HG02798 (cell line): ENCODE data around the gene PODXL.
A peak's percentile ranks its signal among the peaks of the same experiment; 100 is the strongest.

Source experiments
- ATAC-seq: cut with Tn5 transposase; IDR thresholded peaks from one replicate; pipeline ENCODE4 v1.9.1; 2021; ENCODE audit warnings: mild to moderate bottlenecking; ENCODE audit not compliant: unreplicated experiment, poor library complexity

The PODXL gene

DNA sequence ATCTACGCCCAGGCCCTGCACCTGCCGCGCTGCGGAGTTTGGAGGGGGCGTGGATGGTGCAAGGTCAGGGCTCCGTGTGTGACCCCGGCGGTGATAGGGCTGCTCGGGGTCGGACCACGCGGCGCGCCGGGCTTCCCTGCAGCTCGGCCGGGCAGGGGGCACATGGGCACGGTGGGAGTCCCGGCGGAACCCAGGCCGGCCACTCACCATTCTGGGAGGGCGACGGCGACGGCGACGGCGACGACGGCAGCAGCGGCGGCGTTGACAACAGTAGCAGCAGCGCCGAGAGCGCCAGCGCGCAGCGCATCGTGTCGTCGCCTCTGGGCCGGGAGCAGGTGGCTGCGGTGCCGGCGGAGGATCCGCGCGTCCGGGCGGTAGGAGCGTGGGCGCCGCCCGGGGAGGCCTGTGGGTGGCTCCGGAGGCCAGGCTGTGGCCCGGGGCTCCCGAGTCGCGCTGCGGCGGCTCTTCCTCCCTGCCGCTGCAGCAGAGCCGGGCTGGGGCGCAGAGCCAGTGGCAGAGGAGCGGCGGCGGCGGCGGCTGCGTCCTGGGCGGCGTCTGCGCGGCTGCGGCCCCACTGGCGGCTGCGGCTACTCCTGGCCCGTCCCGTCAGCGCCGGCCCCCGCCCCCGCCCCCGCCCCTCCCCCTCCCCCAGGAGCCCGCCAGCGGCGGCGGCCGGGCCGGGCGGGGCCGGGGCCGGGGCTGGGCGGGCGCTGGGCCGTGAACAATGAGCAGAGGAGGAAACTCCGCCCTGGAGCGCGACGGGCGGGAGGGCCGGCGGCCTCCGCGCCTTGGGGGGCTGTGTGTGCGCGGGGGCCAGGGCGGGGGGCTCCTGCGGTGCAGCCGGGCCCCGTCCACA lies at the start of gene PODXL:
PODXL (minus strand) TSS at position 576 of the 856 bp plus-strand sequence; CDS start at position 307, 269 bp downstream.
- ATAC-seq: peak; percentile 79

DNA sequence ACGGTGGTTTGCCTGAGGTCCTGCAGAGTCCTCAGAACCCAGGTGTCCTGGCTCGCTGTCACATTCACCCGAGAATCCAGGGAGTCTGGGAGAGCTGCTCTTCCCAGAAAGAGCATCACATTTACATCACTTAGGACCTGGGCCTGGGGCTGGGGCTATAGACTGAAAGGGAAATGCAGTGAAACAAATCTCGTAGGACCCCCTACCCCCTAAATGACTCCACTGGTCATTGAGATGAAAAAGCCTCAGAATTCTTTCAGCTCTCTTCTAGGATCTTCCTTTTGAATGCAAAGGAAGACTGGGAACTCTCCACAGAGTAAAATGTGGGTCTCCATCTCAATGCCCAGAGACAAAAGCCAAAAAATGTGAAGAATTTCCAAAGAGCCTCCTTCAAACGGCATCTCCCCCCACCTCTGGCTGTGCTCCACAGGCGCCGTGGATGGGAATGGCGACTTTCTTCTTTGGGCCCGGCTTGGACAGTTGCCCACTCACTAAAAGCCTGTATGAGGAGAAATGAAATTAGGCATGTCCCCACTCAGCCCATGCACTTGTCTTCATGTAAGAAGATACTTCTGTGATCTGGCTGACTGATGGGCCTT lies 49.0 kb upstream of the PODXL start:
- ATAC-seq: no peak

DNA sequence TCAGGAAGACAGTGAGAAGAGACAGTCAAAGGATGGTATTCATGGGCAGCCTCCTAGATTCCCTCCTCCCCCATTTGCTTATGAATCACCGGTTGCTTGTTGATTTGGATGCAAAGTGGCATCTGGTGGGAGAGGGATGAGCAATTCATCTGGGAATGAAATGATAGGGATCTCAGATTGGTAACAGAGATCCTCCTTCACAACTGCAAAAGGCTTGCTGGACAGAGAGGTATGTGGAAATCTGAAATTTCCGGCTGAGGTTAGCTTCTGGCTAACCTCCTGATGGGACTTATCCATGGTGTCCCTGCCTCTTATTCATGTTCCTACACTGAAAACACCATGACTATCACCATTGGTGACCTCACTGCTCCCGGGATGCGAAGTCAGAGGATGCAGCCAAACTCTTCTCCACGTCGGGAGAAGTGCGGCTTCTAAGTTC lies 48.4 kb upstream of the PODXL start:
- ATAC-seq: no peak

DNA sequence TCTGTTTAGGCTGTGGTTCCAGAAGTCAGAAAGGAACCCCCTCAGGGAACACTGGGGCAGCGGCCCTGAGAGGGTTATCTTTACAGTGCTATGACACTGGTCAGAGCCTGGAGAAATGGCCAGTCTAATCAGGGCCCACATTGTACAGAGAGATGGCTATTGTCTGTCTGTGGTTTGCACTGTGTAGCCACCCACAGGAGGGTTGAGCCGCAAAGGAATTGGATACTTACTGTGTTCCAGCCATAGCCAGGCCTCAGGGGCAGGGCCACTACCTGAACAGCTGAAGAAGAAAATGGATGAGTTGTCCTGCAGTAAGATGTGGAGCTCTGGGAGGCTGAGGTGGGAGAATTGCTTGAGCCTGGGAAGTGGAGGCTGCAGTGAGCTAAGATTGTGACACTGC lies 47.5 kb upstream of the PODXL start:
- ATAC-seq: no peak

DNA sequence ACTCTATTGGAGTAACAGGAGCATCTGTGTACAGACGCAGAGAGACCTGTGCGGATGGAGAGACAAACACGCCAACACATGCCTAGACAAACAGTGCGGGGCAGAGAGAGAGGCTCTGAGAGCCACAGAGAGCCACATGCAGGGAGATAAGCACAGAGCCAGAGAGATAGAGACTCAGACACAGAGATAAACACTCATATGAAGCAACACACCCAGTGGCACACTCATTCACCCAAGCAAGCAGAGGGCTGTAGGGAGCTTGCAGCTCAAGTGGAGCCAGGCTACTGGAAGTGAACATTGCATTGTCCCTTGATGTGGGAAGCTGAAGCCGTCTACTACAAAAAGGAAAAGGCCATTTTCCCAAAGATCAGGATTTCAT lies 46.6 kb upstream of the PODXL start:
- no peak for ATAC-seq

DNA sequence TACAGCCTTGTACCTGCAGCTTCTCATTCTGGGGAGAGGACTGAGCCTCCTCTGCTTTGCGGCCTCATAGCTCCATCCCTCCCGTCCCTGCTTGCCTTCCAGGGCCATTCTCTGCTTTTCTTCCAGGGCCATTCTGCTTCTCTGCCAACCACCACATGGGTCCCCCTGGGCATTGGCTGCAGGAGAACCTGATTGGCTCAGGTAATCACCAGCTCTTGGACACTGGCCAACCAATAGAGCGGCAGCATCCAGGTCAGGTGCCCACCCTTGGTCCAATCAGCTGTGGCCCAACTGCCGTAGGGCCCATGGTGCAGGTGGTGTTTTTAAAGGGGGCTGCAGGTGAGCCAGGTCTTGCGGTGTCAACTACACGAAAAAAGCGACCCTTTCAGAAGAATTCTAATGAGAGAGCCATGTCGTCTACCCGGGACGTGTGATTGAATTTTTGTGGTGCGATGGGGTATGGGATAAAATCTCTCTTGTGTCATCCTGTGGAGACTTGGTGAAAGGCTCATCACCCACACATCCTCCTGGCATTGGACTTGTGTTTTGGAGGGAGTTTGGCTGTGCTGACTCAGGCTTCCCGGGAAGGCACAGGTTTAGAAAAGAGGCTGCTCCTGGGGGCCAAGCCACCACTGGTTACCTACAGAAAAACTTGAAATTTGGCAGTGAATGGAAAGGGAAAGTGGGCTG lies 46.0 kb upstream of the PODXL start:
- no peak for ATAC-seq

DNA sequence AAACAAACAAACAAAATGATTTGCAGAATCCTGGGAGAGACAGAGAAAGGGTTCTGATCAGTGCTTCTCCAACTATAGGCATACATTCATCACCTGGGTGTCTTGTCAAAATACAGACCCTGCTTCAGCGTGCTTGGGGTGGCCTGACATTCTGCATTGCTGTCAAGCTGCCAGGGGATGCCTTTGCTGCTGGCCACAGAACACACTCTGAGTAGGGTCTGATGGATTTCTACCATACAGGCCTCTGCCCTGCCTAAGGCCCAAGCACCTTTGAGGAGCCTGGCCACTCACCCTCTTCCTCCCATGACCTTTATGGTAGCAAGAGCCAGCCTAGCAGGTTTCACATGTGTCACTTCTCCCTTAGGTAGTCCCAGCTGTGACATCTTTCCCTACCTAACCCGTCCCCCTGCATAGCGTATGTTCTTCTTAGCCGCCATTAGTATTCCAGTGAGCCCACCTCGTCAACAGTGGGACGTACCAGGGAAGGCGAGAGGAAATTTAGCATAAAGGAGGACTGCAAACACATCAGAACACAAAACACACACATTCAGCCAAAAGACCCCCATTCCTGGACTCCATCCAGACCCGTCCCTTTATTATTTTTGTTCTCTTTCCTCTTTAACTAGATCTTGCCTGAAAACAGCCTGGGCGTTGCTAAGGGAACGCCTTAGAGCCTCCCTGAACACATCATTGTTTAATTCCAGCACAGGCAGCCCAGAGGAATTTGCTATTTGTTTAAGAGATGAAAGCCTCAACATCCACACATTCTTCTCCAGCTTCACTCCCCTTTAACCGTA lies 43.9 kb upstream of the PODXL start:
- no peak for ATAC-seq

DNA sequence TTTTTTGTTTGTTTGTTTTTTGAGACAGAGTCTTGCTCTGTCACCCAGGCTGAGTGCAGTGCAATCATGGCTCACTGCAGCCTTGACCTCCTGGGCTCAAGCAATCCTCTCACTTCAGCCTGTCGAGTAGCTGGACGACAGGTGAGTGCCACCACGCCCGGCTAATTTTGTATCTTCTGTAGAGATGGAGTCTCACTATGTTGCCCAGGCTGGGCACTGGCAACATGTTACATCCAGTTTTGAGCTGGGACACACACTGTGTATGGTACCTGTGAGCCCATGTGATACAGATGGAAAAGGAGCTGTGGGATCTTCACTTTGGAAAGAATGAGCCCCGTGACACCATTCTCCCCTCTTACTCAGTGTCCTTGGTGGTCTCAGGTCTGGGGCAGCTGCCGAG lies 40.4 kb upstream of the PODXL start:
- ATAC-seq: no peak

DNA sequence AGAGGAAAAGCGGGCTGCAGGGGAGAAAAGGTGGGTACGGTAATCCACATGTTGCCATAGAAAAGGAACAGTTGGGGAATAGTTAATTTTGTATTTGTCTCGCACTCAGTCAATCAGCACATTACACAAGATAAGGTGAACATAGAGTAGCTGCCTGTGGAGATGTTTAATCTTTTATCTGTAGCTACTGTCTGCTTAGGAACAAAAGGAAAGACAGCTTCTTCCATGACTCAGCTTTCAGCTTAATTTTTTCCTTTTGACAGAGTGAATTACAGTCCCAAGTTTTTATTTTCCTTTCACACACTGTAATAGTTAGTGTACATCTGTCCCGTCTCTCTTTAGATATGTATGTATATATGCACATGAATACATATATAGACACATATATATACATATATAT lies 39.3 kb upstream of the PODXL start:
- ATAC-seq: no peak

DNA sequence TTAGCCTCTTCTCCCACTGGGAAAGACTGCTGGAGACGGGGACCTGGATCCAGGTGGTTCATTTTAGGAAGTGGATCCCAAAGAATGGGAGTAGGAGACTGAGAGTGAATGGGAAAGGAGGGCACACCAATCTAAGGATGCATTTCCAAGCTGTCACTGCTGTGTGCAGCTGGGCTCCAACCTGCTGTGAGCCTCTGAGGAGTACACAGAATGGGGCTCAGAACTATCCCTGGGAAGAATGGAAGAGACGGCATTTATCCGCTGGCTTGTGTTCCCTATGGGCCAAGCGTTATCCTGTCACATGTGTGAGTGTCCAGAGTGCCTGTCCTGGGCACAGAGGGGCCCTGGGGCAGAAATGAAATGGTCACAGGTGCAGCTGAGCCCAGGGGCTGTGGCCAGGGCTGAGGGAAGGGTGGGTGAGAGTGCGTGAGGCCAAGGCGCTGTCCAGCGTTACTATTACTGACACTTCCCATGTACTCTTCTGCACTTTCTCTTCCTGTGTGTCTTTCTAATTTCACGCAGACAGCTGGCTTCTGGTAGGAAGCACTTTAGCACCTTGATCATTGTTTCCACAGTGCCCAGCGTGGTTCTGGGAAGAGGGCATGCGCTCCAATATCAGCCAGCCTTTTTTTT lies 35.4 kb upstream of the PODXL start:
- no peak for ATAC-seq

DNA sequence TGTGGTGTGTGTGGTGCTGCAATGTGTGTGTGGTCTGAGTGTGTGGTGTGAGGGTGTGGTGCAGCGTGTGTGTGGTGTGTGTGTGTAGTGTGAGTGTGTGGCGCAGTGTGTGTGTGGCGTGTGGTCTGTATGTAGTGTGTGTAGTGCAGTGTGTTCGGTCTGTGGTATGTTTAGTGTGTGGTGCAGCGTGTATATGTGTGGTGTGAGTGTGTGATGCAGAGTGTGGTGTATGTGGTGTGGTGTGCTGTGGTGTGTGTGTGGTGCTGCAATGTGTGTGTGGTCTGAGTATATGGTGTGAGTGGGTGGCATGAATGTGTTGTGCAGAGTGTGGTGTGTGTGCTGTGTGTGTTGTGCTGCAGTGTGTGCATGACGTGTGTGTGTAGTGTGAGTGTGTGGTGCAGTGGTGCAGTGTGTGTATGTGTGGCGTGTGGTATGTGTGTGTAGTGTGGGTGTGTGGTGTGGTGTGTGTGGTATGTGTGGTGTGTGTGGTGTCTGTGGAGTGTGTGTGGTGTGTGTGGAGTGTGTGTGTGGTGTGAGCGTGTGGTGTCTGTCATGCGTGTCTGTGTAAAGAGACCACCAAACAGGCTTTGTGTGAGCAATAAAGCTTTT lies 31.0 kb upstream of the PODXL start:
- ATAC-seq: no peak

DNA sequence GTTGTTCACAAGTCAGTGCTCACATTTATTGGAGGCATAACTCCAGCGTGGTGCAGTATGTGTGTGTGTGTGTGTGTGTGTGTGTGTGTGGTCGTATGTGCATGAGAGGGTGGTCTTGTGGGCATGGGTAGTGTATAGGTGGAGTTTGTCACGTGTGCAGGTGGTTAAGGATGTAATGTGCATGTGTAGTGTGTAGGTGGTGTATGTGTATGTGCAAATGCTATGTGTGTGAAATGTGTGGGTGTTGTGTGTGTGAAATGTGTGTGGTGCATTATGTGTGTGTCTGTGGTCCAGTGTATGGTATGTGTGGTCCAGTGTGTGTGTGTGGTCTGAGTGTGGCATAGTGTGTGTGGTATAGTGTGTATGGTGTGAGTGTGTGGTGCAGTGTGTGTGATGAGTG lies 30.3 kb upstream of the PODXL start:
- no peak for ATAC-seq

DNA sequence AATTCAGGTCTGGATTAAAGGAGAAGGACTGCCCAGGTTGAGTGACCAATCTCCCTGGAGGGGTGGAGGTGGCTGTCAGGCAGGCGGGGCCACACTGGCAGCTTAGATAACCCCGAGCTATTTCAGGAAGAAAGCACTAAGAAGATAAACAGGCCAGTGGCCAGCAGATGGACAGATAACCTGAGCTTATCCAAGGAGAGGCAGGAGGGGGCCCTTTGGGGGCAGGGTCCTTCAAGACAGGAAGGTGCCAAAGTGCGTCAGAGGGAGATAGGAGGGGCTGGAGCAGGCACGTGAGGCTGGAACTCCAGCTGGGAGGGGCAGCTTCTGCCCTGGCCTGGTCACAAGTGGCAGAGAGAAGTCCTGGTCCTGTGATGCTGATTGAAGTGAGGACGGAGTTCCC lies 29.8 kb upstream of the PODXL start:
- no peak for ATAC-seq

DNA sequence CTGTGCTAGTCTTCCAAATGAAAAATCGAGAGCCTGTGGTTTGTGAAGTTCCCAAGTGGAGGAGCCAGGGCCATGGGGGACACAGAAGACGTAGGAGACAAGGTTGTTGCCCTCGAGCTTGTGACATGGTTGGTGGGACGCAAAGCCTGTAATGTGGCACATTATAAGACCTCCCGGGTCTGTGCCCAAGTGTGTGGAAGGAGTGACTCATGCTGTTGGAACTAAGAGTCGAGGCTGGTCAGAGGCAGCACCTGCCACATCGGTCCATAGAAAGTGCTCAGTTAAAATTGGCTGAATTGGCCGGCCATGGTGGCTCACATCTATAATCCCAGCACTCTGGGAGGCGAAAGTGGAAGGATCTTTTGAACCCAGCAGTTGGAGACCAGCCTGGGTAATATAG lies 27.0 kb upstream of the PODXL start:
- ATAC-seq: no peak

DNA sequence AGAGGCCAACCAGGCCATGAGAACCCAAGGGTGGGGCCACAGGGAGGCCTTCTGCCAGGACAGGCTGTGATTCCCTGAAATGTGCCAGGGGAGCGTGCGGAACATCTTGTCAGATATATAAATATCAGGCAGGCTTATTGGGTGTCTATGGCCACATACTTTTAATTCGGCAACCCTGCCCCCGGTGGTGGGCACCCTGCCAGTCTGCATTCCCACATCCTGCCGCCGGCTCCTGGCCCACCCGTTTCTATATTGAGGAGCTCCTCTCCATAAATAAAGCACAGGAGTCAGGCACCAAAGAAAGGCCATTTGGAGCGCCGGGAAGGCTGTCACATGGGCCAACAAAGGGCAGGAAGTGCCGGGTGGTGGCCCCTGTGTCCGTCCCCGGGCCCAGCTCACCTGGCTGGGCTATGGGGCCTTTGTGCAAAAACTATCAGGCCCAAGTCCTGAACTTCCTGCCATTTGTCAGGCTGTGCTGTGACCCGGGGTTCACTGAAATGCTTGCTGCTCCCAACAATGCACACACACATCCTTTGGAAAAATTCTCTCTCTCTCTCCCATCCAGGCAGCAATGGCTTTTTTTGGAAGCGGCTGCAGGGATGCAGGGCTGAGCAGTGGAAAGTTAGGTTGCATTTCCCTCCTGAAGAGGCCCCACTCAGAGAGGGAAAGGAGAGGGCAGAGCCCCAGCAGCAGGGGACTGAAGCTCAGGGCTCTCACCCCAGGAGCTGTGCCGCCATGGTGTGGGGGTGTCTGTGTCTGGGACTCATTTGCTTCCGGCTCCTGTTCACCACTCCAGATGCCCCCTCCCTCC lies 25.0 kb upstream of the PODXL start:
- no peak for ATAC-seq

DNA sequence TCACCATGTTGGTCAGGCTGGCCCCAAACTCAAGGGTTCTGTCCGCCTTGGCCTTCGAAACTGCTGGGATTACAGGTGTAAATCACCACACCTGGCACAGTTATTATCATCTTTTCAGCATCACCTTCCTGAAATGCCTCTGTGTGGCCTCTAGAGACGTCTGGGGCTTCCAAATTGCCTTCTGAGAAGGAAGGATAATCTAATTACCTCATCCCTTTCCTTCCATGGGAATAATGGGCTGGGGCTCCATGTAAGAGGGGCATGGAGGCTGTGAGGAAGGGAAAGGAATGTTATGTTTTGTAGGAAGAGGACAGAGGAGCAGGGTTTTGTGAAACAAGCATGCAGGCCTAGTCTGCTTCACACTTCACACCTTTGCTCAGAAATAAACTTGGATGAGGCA lies 22.2 kb upstream of the PODXL start:
- ATAC-seq: no peak

DNA sequence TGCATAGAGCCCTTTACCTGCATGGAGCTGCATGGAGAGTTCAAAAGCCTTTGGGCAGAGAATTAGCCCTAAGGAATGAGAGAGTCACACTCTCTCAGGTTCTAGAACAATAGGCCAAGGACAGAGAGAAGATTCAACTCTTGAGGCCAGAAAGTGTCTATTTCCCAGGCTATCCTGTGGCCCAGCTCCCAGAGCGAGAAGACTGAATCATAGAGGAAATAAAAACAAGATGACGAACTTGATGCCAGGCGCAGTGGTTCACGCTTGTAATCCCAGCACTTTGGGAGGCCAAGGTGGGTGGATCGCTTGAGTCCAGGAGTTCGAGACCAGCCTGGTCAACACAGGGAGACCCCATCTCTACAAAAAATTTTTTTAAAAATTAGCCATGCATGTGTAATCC lies 18.3 kb upstream of the PODXL start:
- no peak for ATAC-seq

DNA sequence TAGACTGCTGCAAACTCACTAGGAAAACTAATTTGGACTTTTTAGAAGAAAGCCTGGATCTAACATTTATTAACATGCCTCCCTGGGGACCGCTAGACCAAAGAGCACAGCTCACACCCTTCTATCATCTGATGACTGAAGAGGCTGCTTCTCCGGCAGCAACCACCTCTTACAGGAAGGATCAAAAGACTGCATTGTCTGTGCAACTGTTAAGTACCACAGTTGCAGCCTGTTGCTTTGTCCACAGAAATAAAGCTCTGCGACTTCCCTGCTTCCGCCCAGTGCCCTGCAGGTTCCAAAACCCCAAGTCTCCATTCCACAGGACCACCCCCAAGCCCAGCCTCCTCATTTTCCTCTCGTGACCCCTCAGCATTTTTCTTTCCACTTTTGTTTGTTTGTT lies 14.0 kb upstream of the PODXL start:
- ATAC-seq: no peak

DNA sequence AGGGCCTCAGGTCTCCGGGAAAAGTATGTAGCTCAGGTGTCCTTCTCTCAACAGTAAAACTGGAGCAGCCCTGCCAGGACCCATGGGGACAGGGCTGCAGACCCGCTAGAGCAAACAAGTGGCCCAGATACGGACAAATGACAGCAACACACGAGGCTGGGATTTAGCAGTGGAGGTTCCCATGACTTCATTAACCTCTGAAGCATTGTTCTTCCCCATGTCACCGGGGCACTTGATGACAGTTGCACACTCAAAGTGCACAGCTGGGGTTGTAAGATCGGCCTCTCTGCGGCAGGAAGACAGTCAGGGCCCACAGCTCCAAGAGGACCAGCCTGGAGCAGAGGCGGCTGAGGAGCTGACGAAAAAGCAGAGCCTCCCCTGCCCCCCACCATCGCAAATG lies 12.5 kb upstream of the PODXL start:
- no peak for ATAC-seq
